Measurements from ENCODE around the gene DGCR6.
"Not testable (repeated sequence)": the region's sequence is repeated elsewhere in the genome, so short reads cannot be mapped to it uniquely, and the experiment has no call there.

The DGCR6 gene

DNA sequence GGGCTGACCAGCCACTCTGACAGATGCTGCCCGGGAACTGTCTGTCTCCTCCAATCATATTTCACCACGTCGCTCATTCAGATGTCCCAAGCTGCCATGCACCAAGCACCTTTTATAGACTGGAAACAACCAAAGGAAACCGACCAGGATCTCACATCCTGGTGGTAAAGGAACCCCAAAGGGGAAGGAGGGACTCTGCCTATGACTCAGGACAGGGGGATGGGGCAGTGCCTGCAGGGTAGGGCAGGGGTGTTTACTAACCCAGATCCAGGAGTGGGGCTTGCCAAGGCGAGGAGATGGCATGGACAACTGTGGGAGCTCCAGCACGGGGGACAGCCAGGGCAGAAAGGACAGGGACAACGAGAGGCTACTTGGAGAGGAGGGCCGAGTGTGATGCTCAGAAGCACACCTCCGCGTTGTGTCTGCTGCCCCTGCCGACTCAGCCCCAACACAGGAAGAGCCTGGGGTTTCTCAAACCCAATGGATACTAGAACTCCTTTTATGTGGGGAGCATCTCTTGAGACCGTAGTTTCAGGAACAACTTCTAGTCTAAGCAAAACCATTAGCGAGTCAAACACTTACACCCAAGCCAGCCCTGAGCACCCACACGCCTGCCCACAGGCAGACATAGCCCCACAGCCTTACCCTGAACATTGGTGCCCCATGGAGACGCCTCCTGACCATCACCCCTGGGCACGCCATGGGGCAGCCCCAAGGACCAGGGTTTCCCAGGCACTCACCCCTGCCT, 26.0 kb downstream of the DGCR6 start:
- DNase-seq: no peak

DNA sequence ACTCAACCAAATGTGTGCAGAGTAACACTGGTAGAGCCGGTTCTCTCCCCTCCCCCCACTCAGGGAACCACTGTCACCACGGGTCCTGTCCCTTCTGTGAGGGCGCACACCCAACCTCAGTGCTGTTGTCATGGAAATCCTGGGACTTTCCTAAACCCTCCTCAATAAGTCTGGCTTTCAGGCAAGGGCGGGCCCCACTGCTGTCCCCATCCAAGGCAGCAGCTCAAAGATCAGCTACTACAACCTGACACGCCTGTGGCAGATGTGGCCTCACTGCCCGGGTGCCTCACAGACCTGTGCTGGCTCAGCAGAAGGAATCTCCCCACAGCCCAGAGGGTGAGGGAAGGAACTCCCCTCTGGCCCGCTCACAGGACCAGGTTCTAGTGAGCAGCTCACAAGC, 27.8 kb downstream of the DGCR6 start:
- DNase-seq: no peak

DNA sequence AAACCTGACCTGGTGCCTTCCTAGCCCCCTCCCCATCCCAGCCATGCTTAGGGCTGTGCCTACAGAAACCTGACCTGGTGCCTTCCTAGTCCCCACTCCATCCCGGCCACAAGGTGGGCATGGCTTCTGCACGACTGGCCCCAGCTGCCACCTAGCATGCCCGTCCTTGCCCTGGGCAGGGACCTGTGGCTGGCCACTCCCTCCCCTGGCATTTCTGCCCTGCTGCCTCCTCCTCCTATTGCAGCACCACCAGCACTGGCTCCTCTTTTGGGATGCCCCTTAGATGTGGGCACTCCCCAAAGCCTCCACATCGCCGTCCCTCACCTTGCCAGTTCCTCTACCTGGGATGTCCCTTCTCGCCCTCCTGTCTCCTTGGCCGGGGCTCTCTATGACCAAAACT, 28.6 kb downstream of the DGCR6 start:
- DNase-seq: not testable (repeated sequence)

DNA sequence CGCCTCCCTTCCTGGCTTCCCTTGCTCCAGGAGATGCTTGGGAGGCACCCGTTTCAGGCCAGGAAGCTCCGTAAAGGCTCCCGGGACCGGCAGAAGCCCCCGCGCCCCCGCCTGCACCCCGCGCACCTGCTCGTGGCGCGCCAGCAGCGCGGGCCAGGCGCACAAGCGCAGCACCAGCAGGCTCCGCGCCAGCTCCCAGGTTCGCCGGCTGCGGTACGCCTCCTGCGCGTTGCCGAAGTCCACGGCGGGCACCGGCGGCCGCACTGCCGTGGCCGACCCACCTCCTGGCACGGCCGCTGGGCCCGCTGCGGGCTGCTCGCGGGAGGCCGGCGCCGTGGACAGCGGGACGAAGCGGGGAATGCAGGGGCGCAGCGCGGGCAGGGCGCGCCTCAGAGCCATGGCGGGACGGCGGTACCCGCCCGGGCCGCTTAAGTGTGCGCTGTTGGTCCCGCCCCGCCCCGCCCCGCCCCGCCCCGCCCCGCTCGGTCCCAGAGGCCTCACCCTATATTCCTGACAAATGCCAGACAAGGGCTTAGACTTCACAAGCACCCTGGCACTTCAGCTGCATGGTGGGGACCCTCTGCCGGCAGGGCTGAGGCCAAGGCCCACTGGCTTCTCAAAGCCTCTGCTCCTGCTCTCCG, 29.9 kb downstream of the DGCR6 start, which contains the start of gene PRODH:
Gene PRODH (minus strand): TSS at position 405 of the 641 bp plus-strand sequence. CDS start 6 bp downstream, at position 399.
- no peak for DNase-seq

DNA sequence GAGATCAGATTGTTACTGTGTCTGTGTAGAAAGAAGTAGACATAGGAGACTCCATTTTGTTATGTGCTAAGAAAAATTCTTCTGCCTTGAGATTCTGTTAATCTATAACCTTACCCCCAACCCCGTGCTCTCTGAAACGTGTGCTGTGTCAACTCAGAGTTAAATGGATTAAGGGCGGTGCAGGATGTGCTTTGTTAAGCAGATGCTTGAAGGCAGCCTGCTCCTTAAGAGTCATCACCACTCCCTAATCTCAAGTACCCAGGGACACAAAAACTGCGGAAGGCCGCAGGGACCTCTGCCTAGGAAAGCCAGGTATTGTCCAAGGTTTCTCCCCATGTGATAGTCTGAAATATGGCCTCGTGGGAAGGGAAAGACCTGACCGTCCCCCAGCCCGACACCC, 32.6 kb downstream of the DGCR6 start:
- DNase-seq: not testable (repeated sequence)

DNA sequence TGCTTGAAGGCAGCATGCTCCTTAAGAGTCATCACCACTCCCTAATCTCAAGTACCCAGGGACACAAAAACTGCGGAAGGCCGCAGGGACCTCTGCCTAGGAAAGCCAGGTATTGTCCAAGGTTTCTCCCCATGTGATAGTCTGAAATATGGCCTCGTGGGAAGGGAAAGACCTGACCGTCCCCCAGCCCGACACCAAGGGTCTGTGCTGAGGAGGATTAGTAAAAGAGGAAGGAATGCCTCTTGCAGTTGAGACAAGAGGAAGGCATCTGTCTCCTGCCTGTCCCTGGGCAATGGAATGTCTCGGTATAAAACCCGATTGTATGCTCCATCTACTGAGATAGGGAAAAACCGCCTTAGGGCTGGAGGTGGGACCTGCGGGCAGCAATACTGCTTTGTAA, 41.0 kb downstream of the DGCR6 start:
- not testable (repeated sequence) for DNase-seq

DNA sequence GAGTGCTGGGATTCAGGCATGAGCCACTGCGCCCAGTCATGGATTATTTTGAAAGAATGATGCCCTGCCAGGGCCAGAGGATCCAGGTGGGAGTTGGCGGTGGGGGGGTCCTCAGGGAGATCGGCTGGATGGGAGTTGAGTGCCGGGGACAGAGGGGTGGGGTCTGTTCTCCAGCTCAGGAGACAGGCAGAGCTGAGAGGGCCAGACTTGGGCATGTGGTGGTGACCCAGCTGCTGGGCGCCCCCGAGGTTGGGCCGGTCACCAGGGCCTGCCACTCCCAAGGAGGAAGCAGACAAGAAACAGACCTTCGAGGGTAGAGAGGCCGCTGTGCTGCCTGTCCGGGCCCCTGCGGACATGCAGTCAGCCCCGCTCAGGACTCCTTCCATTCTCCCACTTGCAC, 41.8 kb downstream of the DGCR6 start:
- DNase-seq: no peak

DNA sequence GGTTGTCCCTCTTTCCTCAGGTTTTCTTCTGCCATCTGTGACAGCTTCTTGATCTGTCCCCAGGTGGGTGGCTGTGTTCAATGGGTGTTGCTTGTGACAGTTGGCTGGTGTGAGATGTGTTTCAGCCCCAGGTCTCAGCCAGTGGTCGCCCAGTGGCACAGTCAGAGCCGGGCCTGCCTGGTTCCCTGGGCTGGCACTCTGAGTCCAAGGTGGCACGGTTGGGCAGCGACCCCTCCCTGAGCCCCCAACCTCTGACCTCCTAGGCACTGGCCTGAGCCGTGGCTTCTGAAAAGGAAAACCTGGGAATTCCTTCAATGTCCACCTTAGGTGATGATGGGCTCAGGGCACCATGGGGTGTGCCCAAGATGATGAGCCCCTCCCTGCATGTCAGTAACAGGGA, 44.0 kb downstream of the DGCR6 start:
- DNase-seq: no peak

DNA sequence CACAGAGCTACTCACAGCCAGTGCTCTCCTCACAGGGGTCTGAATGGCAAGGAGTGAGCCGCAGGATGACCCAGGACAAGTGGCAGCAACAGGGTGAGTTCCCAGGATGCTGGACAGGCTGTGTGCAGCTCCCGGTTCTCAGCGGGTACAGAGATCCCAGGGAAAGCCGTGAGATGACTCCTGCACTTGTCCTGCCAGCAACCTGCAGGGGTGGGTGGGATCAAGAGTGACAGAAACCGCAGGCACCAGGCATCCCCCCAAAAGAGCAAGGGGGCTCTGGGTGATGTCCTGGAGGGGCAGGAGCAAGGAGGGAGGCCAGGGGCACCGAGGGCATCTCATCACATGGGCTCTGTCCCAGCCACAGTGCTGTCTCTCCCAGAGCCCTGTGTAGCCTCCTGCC, 45.9 kb downstream of the DGCR6 start:
- DNase-seq: no peak

DNA sequence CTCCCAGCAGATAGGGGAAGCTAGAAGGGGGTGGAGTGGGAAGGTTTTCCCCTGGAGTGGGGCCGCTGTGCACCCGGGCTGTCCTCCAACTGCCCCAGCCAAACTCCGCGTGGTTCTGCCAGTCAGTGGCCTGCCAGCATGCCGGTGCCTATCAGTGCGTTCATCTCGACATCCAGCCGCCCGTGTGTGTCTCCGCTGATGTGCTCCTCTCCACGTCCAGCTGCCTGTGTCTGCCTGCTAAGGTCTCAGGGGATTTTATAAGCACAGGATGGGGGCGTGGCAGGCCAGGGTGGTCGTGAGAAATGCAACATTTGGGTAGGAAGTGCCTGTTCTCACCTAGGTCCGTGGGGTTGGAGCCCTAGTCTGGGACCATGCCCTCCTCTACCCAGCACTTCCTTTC, 47.0 kb downstream of the DGCR6 start:
- DNase-seq: not testable (repeated sequence)

DNA sequence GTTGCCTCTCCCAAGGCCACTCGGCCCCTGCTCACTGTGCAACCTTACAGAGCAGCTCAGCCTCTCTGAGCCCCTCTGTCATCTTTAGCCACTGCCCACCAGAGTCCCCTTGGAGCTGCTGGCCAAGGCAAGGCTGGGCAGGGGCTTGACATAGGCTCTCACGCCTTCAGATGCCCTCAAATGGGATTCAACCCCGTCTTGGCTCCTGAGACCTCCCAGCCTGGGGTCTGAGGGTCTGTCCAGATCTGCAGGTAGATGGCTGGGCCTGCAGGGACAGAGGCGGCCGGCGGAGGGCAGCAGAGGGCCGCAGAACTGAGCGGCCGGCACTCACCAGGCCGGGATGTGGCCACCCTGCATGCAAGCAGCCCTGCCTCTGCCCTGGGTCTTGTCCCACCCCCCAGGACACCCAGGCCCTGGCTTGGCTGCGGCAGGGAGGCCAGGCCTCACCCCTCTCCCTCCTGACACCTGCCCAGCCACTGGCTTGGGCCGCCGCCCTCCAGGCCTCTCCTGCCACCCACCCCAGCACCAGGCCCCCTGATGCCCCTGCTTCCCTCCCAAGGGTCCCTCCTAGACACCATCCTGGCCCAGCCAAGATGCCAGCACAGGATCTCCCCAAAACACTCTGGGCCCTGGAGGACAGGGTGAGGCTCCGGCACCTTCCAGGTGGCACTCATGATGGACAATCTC, 48.3 kb downstream of the DGCR6 start:
- peak; percentile 29 for DNase-seq

DNA sequence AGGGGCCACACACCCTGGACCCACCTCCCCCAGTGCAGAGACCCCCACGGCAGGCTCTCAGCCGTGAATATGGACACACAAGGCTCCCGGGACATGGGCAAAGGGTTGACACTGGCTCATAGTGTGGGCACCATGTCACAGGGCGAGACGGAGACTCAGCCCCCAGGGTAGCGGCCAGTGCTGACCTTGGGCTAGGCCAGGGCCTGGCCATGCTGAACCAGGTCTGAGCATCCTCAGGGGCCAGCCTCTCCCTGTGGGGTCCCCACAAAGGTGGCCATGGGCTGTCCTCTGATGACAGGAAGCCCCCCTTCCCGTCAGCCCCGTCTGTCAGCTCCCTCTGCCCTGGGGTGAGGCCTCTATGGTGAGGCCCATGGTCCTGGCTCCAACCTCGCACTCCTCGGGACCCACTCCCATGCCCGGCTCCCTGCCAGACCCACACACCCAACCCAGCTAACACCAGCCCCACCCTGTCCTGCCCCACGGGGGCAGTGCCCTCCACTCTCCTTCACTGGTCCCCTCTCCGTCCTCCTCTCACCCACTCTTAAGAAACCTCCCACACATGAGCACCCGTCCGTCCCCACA, 49.0 kb downstream of the DGCR6 start:
- DNase-seq: no peak

DNA sequence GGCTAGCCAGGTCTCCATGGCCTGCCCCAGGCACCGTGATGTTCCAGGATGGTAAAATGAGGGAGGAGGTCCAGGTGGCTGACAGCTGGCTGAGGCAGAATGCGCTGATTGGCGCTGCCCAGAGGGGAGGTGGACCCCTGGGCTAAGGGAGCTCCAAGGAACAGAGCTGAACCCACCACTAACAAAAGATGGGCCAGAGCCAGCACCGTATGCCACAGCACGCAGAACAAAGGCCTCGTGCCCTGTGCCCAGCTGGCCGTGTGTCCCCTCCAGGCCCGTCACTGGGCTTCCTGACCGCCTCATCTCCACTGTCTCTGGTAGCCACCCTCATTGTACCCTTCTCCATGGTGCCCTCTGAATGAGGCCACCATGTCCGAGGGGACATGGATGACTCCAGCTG, 49.6 kb downstream of the DGCR6 start:
- DNase-seq: no peak

DNA sequence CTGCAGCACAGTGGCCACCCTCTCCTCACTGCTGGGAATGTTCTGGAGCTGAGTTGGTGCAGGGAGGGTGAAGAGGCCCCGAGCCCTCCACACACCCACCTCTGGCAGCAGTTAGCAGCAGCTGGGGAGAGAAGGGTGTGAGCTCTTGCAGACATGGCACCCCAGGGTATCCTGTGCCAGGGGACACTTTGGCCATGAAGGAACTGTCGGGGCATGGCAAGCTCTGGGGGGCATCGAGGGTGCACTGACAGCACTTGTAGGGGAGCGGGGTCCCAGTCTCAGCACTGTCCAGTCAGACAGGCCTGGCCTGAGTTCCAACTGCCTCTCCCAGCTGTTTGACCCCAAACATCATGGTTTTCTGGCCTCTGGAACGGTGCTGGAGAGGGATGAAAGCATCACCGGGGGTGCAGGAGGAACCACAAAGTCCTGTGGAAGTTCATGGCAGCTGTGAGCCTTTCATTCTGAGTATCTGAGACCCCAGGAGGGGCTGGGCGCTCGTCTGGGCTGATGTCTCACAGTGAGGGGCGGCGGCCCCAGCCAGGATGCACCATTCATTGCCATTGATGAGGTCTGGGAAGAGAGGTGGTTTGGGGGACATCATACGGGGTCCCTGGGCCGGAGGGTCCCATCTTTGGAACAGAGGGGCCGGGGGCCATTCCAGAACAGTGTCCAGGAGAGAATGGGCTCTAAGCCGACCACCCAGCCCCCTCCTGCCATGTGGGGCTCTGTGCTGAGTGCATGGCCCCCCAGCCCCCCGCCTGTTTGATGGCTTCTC, 50.2 kb downstream of the DGCR6 start:
- not testable (repeated sequence) for DNase-seq

DNA sequence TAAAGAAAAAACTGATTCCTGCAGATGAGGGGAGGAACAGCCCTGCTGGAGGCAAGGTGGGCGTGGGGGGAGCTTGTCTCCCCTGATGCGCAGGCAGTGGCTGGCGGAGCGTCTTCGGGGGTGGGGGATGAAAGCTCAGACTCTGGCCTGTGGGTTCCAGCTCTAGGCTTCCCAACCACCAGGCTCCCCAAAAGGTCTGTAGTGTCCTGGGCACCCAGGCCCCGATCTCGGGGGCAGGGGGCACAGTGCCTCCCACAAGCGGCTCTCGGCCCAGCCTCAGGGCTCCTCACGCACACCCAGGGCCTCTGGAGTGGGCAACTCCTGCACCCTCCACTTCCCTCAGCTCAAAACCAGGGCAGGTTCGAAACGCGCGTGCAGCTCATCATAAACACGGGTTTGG, 50.8 kb downstream of the DGCR6 start:
- DNase-seq: not testable (repeated sequence)

DNA sequence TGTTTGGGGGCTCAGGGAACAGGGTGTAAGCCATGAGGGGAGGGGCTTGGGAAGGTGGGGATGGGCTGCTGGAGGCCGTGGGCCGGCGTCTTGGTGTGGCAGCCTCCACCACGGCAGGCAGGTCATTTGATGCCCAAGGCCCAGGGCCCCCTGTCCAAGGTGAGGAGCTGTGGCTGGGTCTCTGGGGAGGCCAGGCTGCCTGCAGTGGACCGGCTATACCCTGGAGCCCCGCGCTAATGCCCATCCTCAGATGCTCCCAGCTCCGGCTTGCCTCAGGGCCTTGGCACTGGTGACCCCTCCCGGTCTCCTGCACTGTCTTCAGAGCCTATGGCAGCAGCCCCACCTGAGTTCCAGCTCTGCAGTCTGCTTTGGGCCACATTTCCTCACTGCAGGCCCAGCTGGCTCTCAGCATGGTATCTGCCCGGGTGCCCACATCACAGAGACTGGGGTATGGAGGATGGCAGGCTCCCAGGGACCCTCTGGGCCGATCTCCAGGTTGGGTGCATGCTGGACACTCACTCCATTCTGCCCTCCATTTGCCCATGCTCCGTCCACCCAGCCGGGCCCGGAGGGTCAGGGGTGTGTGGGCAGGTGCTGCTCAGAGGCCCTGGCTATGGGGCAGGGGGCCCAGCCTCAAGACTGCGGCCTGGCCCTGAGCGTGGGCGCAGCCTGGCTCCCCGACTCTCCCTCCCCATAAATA, 51.7 kb downstream of the DGCR6 start:
- not testable (repeated sequence) for DNase-seq

DNA sequence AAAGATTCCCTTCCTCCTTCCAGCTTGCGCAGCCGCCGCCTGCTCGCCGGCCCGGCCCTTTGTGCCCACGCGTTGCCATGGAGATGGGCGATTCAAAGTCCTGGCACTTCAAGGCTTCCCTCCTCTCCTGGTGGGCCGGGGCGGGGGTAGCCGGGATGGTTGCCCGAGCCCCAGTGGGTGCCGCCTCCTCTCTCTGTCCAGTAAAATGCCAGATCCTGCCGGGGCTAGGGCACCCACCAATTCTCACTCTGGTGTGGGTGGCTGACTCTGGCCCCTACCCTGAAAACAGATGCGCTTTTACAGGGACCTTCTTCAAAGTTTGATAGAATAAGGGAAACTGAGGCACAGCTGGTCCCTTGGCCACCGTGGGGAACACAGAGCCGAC, 52.2 kb downstream of the DGCR6 start:
- DNase-seq: not testable (repeated sequence)

DNA sequence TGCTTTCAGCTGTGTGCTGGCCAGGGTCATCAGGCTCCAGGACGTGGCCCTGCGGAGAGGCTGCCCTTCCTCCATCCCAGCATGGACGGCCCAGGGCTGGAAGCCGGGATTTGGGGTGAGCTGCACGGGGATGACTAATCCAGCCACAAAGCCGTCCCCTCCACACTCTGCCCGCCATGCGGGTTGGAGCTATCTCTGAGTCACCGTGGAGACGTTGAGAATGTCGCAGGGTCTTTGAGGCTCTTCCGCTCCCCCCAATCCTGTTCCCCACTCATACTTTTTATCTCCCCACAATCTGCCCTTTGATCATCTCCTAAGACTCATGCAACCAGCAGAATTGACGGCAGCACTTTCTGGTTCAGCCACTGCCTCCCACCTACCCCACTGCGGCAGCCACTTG, 52.6 kb downstream of the DGCR6 start:
- DNase-seq: not testable (repeated sequence)

DNA sequence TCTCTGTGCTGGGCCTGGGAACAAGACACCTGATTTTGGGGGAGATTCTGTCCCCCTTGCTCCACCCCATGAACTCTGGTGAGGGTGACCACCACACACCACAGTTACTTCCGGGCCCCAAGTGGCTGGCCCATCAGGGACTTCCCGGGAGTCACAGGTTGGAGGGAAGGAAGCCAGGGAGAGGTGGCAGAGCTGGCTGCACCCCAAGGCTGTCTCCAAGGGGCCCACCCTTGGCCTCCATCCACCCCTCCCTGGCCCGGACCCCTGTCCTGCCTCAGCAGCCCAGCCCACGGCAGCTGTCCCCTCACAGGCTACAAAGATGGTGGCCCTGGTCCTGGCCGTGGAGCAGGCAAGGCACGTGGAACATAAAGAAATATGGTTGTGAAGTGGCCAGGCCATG, 53.1 kb downstream of the DGCR6 start:
- DNase-seq: not testable (repeated sequence)

DNA sequence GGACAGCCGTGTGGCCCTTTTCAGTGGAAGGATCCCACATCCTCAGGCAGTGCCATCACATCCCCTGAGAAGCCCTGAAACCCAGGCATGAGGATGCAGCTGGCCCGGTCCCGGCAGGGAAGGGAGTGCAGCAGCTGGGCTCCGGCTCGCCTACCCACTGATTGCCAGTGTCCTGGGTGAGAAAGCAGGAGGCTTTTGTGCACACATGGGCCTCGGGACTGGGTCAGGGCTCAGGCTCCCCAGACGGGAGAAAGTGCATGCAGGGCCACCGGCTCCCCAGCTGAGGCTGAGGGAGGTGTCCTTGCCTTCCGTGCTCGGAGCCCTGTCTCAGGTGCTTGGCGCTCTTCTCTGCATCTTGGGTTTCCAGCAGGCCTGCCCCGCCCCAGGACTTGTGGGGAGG, 53.6 kb downstream of the DGCR6 start:
- DNase-seq: not testable (repeated sequence)

DNA sequence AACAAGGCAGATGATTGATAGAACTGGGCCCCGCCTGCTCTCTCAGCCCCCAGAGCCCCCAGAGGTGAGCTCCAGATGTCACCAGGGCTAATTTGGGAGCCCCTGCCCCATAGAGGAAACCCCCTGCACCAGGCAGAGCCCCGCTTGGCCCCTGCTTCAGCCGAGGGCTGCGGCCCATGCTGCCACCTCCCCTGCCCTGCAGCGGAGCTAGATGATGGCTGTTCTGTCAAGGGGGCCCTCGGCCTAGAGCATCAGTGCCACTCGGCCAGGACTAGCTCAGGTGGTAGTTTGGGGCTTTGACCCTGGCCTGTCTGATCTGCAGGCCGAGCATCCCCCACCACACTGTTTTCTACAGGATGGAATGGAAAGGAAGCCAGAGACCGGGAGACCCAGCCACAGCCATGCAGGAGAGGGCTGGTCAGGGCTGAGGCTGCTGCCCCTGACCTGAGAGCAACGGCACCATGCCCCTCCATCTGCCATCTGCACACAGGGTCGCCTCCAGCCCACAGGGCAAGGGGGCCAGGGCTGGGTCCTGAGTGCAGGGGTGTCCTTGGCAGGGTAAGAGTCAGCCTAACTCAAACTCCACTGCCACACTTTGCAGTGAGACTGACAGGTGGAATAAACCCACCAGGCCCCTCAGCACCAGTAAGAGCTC, 54.2 kb downstream of the DGCR6 start:
- DNase-seq: not testable (repeated sequence)

DNA sequence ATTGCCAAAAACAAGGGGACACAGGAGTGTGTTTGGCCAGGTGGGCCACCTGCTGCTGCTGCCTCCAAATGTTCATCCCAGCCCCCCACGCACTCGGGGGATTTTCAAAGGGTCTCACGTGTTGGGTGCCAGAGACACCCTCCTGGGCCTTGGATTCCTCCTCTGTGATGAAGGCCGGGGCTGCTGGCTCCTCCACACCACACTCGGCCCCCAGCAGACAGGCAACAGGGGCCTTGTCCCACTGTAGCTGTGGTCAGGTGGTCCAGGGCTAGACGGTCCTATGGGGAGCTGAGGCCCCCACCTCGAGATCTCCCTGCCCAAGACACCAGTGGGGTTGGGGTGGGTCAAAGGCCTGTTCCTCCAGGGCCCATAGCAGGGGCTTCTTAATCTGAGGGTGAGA, 55.1 kb downstream of the DGCR6 start:
- DNase-seq: not testable (repeated sequence)

All from CD4-positive, alpha-beta T cell treated with Interleukin-4 for 4 hours (primary cell).